WTC11 (cell line): ENCODE measurements around the gene VILL. TPM values are rescaled to one million over a fixed set of nuclear protein-coding genes. Genes with fewer than 3 reads are reported as not detected.

Experiments
- ATAC-seq: fragments of 200-7000 bp; cut with Tn5 transposase; 2 replicates; pipeline ENCODE4 v1.10.0; 2021; ENCODE audit warnings: mild to moderate bottlenecking, moderate library complexity
- CTCF ChIA-PET: fragments of 300-600 bp; sonication (Branson Sonifier 250); formaldehyde crosslinking; loops from one replicate; lab custom pipeline; 2021; ENCODE audit warnings: antibody characterized with exemption; lab: Charles Lee
- POLR2A ChIA-PET: fragments of 350-600 bp; sonication (Branson Sonifier 250); formaldehyde crosslinking; loops from one replicate; lab custom pipeline; 2021; ENCODE audit warnings: antibody characterized with exemption; lab: Charles Lee
- DNase-seq: peaks from one replicate; pipeline ENCODE4 v3.0.0; 2021; ENCODE audit warnings: low spot score
- H3K27ac Mint-ChIP-seq: 2 replicates; pipeline ENCODE4 v1.8.0; 2021; ENCODE audit warnings: mixed read lengths
- H3K27me3 Mint-ChIP-seq: 2 replicates; pipeline ENCODE4 v1.8.0; 2021; ENCODE audit warnings: low read depth, mild to moderate bottlenecking, moderate library complexity, mixed read lengths
- H3K36me3 Mint-ChIP-seq: 2 replicates; pipeline ENCODE4 v1.8.0; 2021; ENCODE audit warnings: mixed read lengths
- H3K4me1 Mint-ChIP-seq: 2 replicates; pipeline ENCODE4 v1.8.0; 2022; ENCODE audit warnings: mixed read lengths
- H3K4me3 Mint-ChIP-seq: 2 replicates; pipeline ENCODE4 v1.8.0; 2021; ENCODE audit warnings: mild to moderate bottlenecking, moderate library complexity, mixed read lengths
- H3K9me3 Mint-ChIP-seq: 2 replicates; pipeline ENCODE4 v1.8.0; 2021; ENCODE audit warnings: mixed read lengths
- CBFB ChIP-seq: sonication (generic); formaldehyde crosslinking; IDR thresholded peaks from 2 replicates; pipeline ENCODE4 v1.8.1; 2022; ENCODE audit warnings: mild to moderate bottlenecking, low read depth, missing genetic modification reagents
- ESRRA ChIP-seq: sonication (generic); formaldehyde crosslinking; IDR thresholded peaks from 2 replicates; pipeline ENCODE4 v1.8.1; 2022; ENCODE audit warnings: mild to moderate bottlenecking, missing genetic modification reagents, borderline replicate concordance
- FOXK1 ChIP-seq: sonication (generic); formaldehyde crosslinking; IDR thresholded peaks from 2 replicates; pipeline ENCODE4 v1.8.0; 2022; ENCODE audit warnings: mild to moderate bottlenecking, moderate library complexity, missing genetic modification reagents
- FOXP1 ChIP-seq: sonication (generic); formaldehyde crosslinking; IDR thresholded peaks from 2 replicates; pipeline ENCODE4 v1.8.0; 2022; ENCODE audit warnings: missing genetic modification reagents, mild to moderate bottlenecking, moderate library complexity, borderline replicate concordance
- GRHL2 ChIP-seq: fragments of 250-450 bp; sonication (Bioruptor Pico); IDR thresholded peaks from 2 replicates; pipeline ENCODE4 v1.8.0; 2022; ENCODE audit warnings: mild to moderate bottlenecking, moderate library complexity; ENCODE audit not compliant: insufficient replicate concordance, severe bottlenecking
- IRF2 ChIP-seq: sonication (generic); formaldehyde crosslinking; IDR thresholded peaks from 2 replicates; pipeline ENCODE4 v1.8.0; 2022; ENCODE audit warnings: low read depth, missing genetic modification reagents, borderline replicate concordance
- JAZF1 ChIP-seq: fragments of 250-450 bp; sonication (Bioruptor Pico); IDR thresholded peaks from 2 replicates; pipeline ENCODE4 v1.9.0; 2021; ENCODE audit warnings: moderate library complexity, mild to moderate bottlenecking, inconsistent platforms
- NR3C1 ChIP-seq: sonication (generic); formaldehyde crosslinking; conservative IDR thresholded peaks from 2 replicates; pipeline ENCODE4 v1.8.1; 2023; ENCODE audit warnings: low read depth, mild to moderate bottlenecking, missing genetic modification reagents
- RORB ChIP-seq: fragments of 250-450 bp; sonication (Bioruptor Pico); IDR thresholded peaks from 2 replicates; pipeline ENCODE4 v1.9.0; 2021; ENCODE audit warnings: mild to moderate bottlenecking
- SMAD3 ChIP-seq: sonication (generic); formaldehyde crosslinking; IDR thresholded peaks from 2 replicates; pipeline ENCODE4 v1.8.0; 2022; ENCODE audit warnings: missing genetic modification reagents, mild to moderate bottlenecking, borderline replicate concordance
- STAT6 ChIP-seq: sonication (generic); formaldehyde crosslinking; conservative IDR thresholded peaks from 2 replicates; pipeline ENCODE4 v1.8.1; 2023; ENCODE audit warnings: mild to moderate bottlenecking, low read depth, missing genetic modification reagents, moderate library complexity
- TCF7 ChIP-seq: sonication (generic); formaldehyde crosslinking; IDR thresholded peaks from 2 replicates; pipeline ENCODE4 v1.8.0; 2022; ENCODE audit warnings: mild to moderate bottlenecking, low read depth, missing genetic modification reagents, moderate library complexity
- TEAD4 ChIP-seq: sonication (generic); formaldehyde crosslinking; IDR thresholded peaks from 2 replicates; pipeline ENCODE4 v1.8.0; 2022; ENCODE audit warnings: mild to moderate bottlenecking, missing genetic modification reagents
- TP53 ChIP-seq: sonication (generic); formaldehyde crosslinking; IDR thresholded peaks from 2 replicates; pipeline ENCODE4 v1.8.1; 2023; ENCODE audit warnings: mild to moderate bottlenecking, missing genetic modification reagents
- ZNF232 ChIP-seq: sonication (generic); formaldehyde crosslinking; IDR thresholded peaks from 2 replicates; pipeline ENCODE4 v1.8.0; 2022; ENCODE audit warnings: mild to moderate bottlenecking, missing genetic modification reagents
- ZNF263 ChIP-seq: sonication (generic); formaldehyde crosslinking; IDR thresholded peaks from 2 replicates; pipeline ENCODE4 v1.8.1; 2022; ENCODE audit warnings: low read depth, mild to moderate bottlenecking, moderate library complexity, missing genetic modification reagents
- ZNF396 ChIP-seq: fragments of 250-450 bp; sonication (Bioruptor Pico); IDR thresholded peaks from 2 replicates; pipeline ENCODE4 v1.8.0; 2021; ENCODE audit warnings: mild to moderate bottlenecking, moderate library complexity, borderline replicate concordance
- ZNF416 ChIP-seq: fragments of 250-450 bp; sonication (Bioruptor Pico); IDR thresholded peaks from 2 replicates; pipeline ENCODE4 v1.9.0; 2021; ENCODE audit warnings: mild to moderate bottlenecking, inconsistent platforms
- ZSCAN18 ChIP-seq: fragments of 250-450 bp; sonication (Bioruptor Pico); IDR thresholded peaks from 2 replicates; pipeline ENCODE4 v2.1.2; 2022; ENCODE audit warnings: mild to moderate bottlenecking, moderate library complexity
- total RNA-seq: library from RNA; stranded (reverse); gene quantifications from 3 replicates; pipeline ENCODE4 v1.2.3, GENCODE V29; 2021
- TF ChIP-seq, protein P1 (sequence below): sonication (generic); formaldehyde crosslinking; IDR thresholded peaks from 2 replicates; pipeline ENCODE4 v1.8.0; 2022; ENCODE audit warnings: missing genetic modification reagents
- TF ChIP-seq, protein P2 (sequence below): sonication (generic); formaldehyde crosslinking; IDR thresholded peaks from 2 replicates; pipeline ENCODE4 v1.8.1; 2022; ENCODE audit warnings: low read depth, mild to moderate bottlenecking, moderate library complexity, missing genetic modification reagents, borderline replicate concordance

Gene VILL
- total RNA-seq, 1 experiment from 2014 or later = 4.7 TPM

DNA sequence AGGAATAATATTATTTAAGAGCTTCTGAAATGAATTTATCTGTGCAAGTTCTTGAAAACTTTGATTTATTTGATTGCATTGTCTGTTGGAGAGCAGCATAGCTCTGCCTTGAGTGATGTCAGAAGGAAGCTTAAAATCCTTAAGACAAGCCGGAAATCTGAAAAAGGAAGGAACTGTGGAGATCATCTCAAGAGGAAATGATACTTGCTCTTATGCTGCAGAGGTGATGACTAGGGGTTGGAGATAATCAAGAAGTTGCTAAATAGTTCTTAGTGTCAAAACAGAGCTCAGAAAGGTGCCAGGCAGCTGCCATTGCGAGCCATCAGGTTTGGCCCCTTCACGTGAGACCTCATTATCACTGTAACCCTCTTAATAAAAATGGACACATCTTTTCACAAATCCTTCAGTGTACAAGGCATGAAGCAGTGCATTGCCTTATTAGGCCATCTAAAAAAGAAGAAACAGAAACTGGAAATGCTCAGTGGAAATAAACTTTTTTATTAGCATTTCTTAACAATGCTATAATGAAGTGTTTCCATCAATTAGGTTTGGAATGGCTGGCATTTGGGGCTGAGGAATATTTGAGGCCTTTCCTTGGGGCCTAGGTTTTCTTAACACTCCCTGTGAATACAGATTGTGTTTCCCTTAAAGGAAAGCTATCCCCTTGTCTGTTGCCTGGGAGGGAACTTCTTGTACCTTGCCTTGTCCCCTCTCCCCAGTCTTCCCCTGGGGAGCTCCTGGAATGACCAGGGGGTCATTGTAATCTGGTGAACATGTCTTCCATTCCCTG is 34.5 kb upstream of the VILL start (continued):
- TF ChIP-seq ZSCAN18 (CRISPR knock-in tag) = no peak
- TF ChIP-seq, protein P1, sequence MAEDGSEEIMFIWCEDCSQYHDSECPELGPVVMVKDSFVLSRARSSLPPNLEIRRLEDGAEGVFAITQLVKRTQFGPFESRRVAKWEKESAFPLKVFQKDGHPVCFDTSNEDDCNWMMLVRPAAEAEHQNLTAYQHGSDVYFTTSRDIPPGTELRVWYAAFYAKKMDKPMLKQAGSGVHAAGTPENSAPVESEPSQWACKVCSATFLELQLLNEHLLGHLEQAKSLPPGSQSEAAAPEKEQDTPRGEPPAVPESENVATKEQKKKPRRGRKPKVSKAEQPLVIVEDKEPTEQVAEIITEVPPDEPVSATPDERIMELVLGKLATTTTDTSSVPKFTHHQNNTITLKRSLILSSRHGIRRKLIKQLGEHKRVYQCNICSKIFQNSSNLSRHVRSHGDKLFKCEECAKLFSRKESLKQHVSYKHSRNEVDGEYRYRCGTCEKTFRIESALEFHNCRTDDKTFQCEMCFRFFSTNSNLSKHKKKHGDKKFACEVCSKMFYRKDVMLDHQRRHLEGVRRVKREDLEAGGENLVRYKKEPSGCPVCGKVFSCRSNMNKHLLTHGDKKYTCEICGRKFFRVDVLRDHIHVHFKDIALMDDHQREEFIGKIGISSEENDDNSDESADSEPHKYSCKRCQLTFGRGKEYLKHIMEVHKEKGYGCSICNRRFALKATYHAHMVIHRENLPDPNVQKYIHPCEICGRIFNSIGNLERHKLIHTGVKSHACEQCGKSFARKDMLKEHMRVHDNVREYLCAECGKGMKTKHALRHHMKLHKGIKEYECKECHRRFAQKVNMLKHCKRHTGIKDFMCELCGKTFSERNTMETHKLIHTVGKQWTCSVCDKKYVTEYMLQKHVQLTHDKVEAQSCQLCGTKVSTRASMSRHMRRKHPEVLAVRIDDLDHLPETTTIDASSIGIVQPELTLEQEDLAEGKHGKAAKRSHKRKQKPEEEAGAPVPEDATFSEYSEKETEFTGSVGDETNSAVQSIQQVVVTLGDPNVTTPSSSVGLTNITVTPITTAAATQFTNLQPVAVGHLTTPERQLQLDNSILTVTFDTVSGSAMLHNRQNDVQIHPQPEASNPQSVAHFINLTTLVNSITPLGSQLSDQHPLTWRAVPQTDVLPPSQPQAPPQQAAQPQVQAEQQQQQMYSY = no peak
- TF ChIP-seq TP53 (CRISPR knock-in tag) = no peak
- no peak for TF ChIP-seq JAZF1
- TF ChIP-seq NR3C1 (CRISPR knock-in tag) = no peak
- no peak for TF ChIP-seq FOXK1 (CRISPR knock-in tag)
- no peak for TF ChIP-seq ZNF263 (CRISPR knock-in tag)
- no peak for TF ChIP-seq RORB (CRISPR knock-in tag)
- no peak for TF ChIP-seq ZNF396 (CRISPR knock-in tag)

- Mint-ChIP-seq H3K36me3 (peaks cover 12% of the 10 kb centered on the region; the same call in 1 of the 2 replicates), H3K4me1 (peaks cover 30% of the 10 kb centered on the region), H3K9me3 (peaks cover 8% of the 10 kb centered on the region; the same call in 1 of the 2 replicates), H3K4me3 (no peak overlapping the region), H3K27me3 (no peaks in the 10 kb centered on the region), H3K27ac (peak overlapping the region; percentile 86)
- POLR2A ChIA-PET = interaction anchor here (0.6 kb wide), 1 partner anchor 703 kb away, joined by 5 read pairs; no protein-coding TSS in a partner anchor
- DNase-seq (no peak), ATAC-seq (no peak)
- no peak for TF ChIP-seq TCF7 (CRISPR knock-in tag)
- no peak for TF ChIP-seq GRHL2 (CRISPR knock-in tag)
- no peak for TF ChIP-seq CBFB (CRISPR knock-in tag)
- CTCF ChIA-PET = interaction anchor here (0.6 to 3.0 kb wide), 6 partner anchors 10 to 69 kb away, joined by 3 to 21 read pairs (median 4); no protein-coding TSS in a partner anchor
Measured at GRCh38 chr3:37956723-37957538, 33.7 kb upstream of the VILL start.

DNA sequence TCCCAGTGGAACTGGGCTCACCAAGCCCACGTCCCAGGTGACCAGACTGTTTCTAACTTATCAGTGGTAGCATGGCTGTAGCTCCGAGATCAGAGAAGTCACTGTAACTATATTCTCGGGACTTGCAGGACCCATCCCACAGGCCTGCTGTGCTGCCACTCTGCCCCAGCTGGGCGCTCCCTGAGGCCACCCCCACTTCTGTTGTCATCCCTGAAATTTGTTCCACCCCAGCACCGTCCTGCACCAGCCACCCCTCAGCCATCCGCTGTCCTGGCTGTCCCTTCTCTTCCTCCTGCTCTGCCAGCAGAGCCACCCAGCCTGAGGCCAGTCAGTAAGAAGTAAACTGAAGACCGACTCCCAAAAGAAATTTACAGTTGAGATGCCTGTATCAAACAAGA is 33.0 kb upstream of the VILL start:
- H3K9me3 Mint-ChIP-seq = peaks cover 4% of the 10 kb centered on the region; the same call in 1 of the 2 replicates
- H3K27me3 Mint-ChIP-seq = no peaks in the 10 kb centered on the region
- CTCF ChIA-PET = interaction anchor here (0.6 to 3.0 kb wide), 4 partner anchors 10 to 60 kb away, joined by 3 to 21 read pairs (median 9); no protein-coding TSS in a partner anchor
- peaks cover 12% of the 10 kb centered on the region; the same call in 1 of the 2 replicates for H3K36me3 Mint-ChIP-seq
- peaks cover 36% of the 10 kb centered on the region for H3K4me1 Mint-ChIP-seq
- H3K27ac Mint-ChIP-seq = peak overlapping the region; percentile 86
- POLR2A ChIA-PET = no interaction called here
- no peak overlapping the region for H3K4me3 Mint-ChIP-seq
- DNase-seq (no peak), ATAC-seq (no peak)
- TF ChIP-seq, protein P2, sequence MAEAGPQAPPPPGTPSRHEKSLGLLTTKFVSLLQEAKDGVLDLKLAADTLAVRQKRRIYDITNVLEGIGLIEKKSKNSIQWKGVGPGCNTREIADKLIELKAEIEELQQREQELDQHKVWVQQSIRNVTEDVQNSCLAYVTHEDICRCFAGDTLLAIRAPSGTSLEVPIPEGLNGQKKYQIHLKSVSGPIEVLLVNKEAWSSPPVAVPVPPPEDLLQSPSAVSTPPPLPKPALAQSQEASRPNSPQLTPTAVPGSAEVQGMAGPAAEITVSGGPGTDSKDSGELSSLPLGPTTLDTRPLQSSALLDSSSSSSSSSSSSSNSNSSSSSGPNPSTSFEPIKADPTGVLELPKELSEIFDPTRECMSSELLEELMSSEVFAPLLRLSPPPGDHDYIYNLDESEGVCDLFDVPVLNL = no peak
- TF ChIP-seq TEAD4 (CRISPR knock-in tag) = no peak
- no peak for TF ChIP-seq ZNF416 (CRISPR knock-in tag)
- no peak for TF ChIP-seq STAT6
- TF ChIP-seq FOXP1 (CRISPR knock-in tag) = no peak
- TF ChIP-seq ESRRA (CRISPR knock-in tag) = no peak
- TF ChIP-seq SMAD3 = no peak
- TF ChIP-seq IRF2 (CRISPR knock-in tag) = no peak
- no peak for TF ChIP-seq ZNF232 (CRISPR knock-in tag)
